Esophagus squamous epithelium (tissue), 5 donors: ENCODE measurements around the gene TAX1BP1. TPM values are rescaled to one million over a fixed set of nuclear protein-coding genes. Genes with fewer than 3 reads are reported as not detected.

Experiments used
- DNase-seq: peaks from one replicate; lab custom pipeline; 2025; lab: John Stamatoyannopoulos, UW
- H3K27ac ChIP-seq, 4 donors: fragments of 200-600 bp; sonication (generic); one replicate each; pipeline ENCODE4 v1.5.1; 2016 to 2019; ENCODE audit warnings: mild to moderate bottlenecking in 1 of 4
- H3K27me3 ChIP-seq, 4 donors: fragments of 200-600 bp; sonication (generic); 1 replicate in 3 of 4; 2 replicates in 1 of 4; pipeline versions ENCODE4 v1.5.1 to v1.6.0; 2017 to 2021; ENCODE audit warnings: antibody characterized with exemption in 1 of 4
- H3K36me3 ChIP-seq, 3 donors: fragments of 200-600 bp; sonication (generic); one replicate each; pipeline ENCODE4 v1.5.1; 2016 to 2019
- H3K4me1 ChIP-seq, 3 donors: fragments of 200-600 bp; sonication (generic); one replicate each; pipeline ENCODE4 v1.5.1; 2017 to 2019
- H3K4me3 ChIP-seq, 4 donors: fragments of 200-600 bp; sonication (generic); 1 replicate in 3 of 4; 2 replicates in 1 of 4; pipeline ENCODE4 v1.5.1; 2016 to 2019; ENCODE audit warnings: mild to moderate bottlenecking in 2 of 4, moderate library complexity in 1 of 4
- H3K9me3 ChIP-seq, 3 donors: fragments of 200-600 bp; sonication (generic); one replicate each; pipeline ENCODE4 v1.5.1; 2016 to 2019
- POLR2A ChIP-seq, 4 donors: fragments of 450-650 bp; IDR thresholded peaks; one replicate each; pipeline ENCODE4 v1.6.1; 2017; ENCODE audit warnings: antibody characterized with exemption in 4 of 4, mild to moderate bottlenecking in 4 of 4, moderate library complexity in 3 of 4
- WGBS, 2 donors: methylation state at CpG; one replicate each; pipeline ENCODE4 v1.1.5; 2018; 5-methylcytosine and 5-hydroxymethylcytosine counted together
- intact Hi-C: fragments of 100-400 bp; cut with DNase I; formaldehyde crosslinking; loops from one replicate; pipeline ENCODE4 v1.15.0; 2022
- total RNA-seq, 4 donors: library from RNA; depleted of rRNA; stranded (reverse); fragments of >200 nt; gene quantifications; one replicate each; pipeline ENCODE4 v1.1.0, GENCODE V29; 2016
- TF ChIP-seq, protein P1 (sequence below), 6 experiments: fragments of 450-650 bp in 4 of 6; fragments of 200-600 bp in 2 of 6; sonication (generic) in 2 of 6; IDR thresholded peaks; one replicate each; pipeline ENCODE4 v1.5.1; 2016 to 2019; ENCODE audit warnings: antibody characterized with exemption in 6 of 6, mild to moderate bottlenecking in 4 of 6, moderate library complexity in 4 of 6
- donor health status: DM: yes; HTN: yes; CAD: no.

Gene TAX1BP1
- total RNA-seq, 4 donors from 2014 or later: 67.1 to 113 (median 80.3) TPM

DNA sequence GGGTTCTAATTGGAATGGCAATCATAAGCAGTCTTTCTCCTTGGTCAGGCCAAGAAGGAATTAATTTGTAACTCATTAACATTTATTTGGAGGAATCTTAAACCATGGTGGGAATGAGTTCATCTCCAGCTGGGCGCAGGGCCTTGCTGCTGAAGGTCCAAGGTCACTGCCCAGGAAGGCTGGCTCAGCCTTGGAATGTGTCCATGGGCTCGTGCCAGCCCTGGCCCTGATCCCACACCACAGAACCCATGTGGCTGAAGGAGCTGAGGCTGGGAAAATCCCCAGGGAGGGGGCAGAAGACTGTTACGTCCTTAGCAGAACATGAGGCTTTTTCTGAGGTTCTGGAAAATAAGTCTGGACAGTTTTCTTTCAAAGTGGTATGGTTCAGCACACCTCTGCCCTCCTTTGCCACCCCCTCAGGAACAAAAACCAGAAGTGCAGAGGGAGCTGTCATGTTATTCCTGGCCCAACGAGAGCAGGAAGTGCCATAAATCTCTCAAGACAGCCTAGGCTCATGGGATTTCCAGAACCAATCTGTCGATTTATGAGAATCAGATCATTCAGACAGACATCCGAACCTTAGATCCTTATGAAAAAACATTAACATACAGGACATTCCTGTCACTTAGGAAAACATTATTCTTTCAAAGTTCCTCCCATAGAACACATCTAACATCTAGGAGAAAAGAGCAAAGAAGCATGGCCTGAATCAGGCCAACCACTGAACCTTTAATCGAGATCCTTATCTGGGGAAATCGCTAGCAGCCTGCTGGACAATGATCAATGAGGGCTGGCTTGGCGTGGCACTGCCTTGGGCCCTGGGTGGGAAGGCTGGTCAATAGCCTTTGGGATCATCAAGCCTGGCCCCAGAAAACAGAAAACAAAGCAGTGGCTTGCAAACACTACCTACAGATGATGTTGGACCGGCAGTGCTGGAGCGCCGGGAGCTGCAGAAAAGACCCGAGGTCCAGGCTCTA is 134.3 kb downstream of the TAX1BP1 start:
- Histone ChIP-seq H3K27ac (no peak overlapping the region), H3K4me1 (peaks cover 0 to 21% (median 0%) of the 10 kb centered on the region in 3 donors), H3K27me3 (no peaks in the 10 kb centered on the region), H3K36me3 (no peaks in the 10 kb centered on the region), H3K4me3 (no peak overlapping the region), H3K9me3 (no peaks in the 10 kb centered on the region)
- no peak for TF ChIP-seq POLR2A (IDR thresholded peaks at IDR 0.05)
- no peak for DNase-seq
- 66 to 69% methylated on average over 12 to 13 of the region's 13 CpGs for WGBS, 2 donors
- intact Hi-C loops: no loop called here

DNA sequence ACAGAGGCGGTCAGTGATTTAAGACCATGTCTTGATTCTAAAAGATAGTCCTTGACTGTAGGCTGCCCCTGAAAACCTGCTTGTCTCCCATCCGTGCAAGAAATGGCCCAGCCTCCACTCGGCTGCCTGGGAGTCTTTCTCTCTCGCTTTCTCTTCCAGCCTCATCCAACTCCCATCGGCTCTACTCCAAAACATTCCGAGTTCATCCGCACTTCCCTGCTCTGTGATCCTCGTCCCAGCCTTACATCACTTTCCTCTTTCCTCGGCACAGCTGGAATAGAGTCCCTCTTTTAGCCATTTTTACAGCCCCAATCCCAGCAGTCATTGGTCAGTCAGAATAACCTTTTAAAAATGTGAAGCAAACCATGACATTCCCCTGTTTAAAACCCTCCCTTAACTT is 135.1 kb downstream of the TAX1BP1 start:
- WGBS, 2 donors: 93 to 94% methylated on average over 9 of the region's 9 CpGs
- no peak for DNase-seq
- intact Hi-C loops: no loop called here

DNA sequence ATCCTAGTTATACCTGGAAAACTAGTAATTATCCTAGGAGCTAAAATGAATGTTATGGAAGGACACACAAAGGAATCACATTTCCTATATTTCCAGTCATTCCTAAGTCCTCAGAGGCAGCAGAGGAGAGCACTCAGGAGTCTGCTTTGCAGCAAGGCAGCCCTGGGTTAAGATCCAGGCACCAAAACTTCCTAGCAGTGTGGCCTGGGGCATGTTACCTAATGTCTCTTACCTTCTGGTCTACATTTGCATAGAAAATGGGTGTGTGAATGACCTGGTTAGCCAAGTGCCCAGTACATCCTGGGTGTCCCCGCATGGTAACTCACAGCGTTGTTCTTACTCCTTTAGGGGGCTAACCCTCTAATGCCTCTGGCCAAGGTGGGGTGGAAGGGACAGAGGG is 135.9 kb downstream of the TAX1BP1 start:
- WGBS, 2 donors: 87 to 97% methylated on average over 2 of the region's 2 CpGs
- intact Hi-C loops: no loop called here
- Histone ChIP-seq H3K4me3 (no peak overlapping the region), H3K27me3 (no peaks in the 10 kb centered on the region), H3K4me1 (peaks cover 0 to 21% (median 0%) of the 10 kb centered on the region in 3 donors), H3K9me3 (no peaks in the 10 kb centered on the region), H3K27ac (no peak overlapping the region), H3K36me3 (no peaks in the 10 kb centered on the region)
- no peak for TF ChIP-seq POLR2A (IDR thresholded peaks at IDR 0.05)
- TF ChIP-seq, protein P1, sequence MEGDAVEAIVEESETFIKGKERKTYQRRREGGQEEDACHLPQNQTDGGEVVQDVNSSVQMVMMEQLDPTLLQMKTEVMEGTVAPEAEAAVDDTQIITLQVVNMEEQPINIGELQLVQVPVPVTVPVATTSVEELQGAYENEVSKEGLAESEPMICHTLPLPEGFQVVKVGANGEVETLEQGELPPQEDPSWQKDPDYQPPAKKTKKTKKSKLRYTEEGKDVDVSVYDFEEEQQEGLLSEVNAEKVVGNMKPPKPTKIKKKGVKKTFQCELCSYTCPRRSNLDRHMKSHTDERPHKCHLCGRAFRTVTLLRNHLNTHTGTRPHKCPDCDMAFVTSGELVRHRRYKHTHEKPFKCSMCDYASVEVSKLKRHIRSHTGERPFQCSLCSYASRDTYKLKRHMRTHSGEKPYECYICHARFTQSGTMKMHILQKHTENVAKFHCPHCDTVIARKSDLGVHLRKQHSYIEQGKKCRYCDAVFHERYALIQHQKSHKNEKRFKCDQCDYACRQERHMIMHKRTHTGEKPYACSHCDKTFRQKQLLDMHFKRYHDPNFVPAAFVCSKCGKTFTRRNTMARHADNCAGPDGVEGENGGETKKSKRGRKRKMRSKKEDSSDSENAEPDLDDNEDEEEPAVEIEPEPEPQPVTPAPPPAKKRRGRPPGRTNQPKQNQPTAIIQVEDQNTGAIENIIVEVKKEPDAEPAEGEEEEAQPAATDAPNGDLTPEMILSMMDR (IDR thresholded peaks at IDR 0.05): no peak
- DNase-seq: no peak

More for the DNA sequence above, 135.1 kb downstream of the TAX1BP1 start:
- H3K27ac ChIP-seq: no peak overlapping the region
- H3K36me3 ChIP-seq: no peaks in the 10 kb centered on the region
- TF ChIP-seq, protein P1 (IDR thresholded peaks at IDR 0.05): no peak
- no peak for TF ChIP-seq POLR2A (IDR thresholded peaks at IDR 0.05)
- H3K27me3 ChIP-seq: no peaks in the 10 kb centered on the region
- peaks cover 0 to 21% (median 0%) of the 10 kb centered on the region in 3 donors for H3K4me1 ChIP-seq
- no peaks in the 10 kb centered on the region for H3K9me3 ChIP-seq
- H3K4me3 ChIP-seq: no peak overlapping the region

DNA sequence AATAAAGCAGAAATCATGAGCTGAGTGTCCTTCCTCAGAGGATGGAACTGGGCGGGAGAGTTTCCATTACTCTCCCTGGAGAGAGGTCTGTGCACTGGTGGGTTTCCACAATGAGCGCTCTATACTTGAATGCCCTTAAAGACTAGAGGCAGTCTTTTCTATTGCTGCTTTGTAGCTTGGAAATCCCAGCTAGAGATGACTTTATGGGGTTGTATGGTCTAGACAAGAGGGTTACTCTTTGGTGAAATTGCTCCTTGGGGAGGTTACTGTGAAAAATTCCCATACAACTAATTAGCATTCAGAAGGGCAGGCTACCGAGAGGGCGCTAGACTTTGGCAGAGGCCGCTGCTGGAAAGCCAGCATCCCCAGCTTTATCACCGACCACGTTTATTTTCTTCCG is 136.8 kb downstream of the TAX1BP1 start:
- Histone ChIP-seq H3K9me3 (no peaks in the 10 kb centered on the region), H3K4me1 (peaks cover 0 to 17% (median 0%) of the 10 kb centered on the region in 3 donors), H3K4me3 (no peak overlapping the region), H3K27me3 (no peaks in the 10 kb centered on the region), H3K27ac (no peak overlapping the region), H3K36me3 (no peaks in the 10 kb centered on the region)
- no peak for DNase-seq
- TF ChIP-seq POLR2A (IDR thresholded peaks at IDR 0.05): no peak
- TF ChIP-seq, protein P1 (IDR thresholded peaks at IDR 0.05): no peak
- intact Hi-C loops: no loop called here
- 80 to 93% methylated on average over 8 of the region's 8 CpGs for WGBS, 2 donors

Other genes with a start within 250 kb of the TAX1BP1 start
- 10 to 100 TPM in 2 of 4 donors, 1 to 10 TPM in 2; 8.0 to 22.1 (median 14.8) TPM for gene HIBADH, start 77.3 kb upstream of the TAX1BP1 start, total RNA-seq